HS-5 (cell line): ENCODE data around the gene LRFN3.
"Not testable (repeated sequence)": the region's sequence is repeated elsewhere in the genome, so short reads cannot be mapped to it uniquely, and the experiment has no call there.

Experiments
- DNase-seq: peaks from one replicate; pipeline ENCODE4 v3.0.0-alpha.2; 2012; ENCODE audit warnings: low read depth

LRFN3 gene

DNA sequence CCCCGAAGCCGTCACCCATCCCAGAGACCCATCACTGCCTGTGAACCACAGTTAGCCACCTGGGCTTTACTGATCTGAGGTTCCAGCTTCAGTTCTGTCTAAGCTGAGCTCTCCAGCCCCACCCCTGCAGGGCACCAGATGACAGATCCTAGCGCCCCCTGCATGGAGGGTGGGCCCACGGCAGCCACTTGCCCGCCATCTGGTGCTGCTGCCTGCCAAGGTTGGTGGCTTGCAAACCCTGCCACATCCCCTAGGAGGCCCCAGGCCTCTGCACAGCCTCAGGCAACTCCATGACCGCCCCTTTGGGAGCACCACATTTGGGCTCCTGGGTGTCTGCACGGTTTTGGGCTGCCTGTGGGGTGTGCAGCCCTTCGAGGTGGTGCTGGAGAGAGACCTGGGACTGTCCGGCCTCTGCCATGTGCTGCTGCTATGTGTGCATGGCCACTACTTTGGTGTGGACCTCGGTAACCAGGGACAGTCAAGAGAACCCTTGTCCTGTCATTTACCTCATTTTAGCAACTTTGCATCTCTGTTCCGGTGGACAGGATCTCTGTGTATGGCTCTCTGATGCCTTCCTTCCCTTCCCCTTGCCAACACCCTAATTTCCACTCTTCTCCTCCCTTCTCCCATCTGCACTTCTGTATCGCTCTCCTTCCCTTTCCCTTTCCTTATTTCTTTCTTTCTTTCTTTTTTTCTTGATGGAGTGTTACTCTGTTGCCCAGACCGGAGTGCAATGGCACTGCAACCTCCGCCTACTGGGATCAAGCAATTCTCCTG is 41.5 kb downstream of the LRFN3 start:
- no peak for DNase-seq

DNA sequence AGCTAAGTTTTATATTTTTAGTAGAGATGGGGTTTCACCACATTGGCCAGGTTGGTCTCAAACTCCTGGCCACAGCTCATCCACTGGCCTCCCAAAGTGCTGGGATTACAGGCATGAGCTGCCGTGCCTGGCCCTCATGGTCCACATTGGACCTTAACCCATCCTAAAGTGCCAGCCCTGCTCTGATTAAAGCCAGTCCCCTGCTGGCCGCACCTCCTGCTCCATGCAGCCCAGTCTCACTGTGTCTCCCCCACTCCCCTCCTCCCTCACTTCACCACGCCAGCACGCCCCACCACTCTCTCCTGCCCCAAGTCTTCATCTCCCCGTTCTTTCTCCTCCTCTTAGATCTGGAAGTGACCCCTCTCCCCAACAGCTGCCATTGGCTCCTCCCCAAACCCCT is 42.1 kb downstream of the LRFN3 start:
- DNase-seq = no peak

- DNase-seq = no peak
Observed at GRCh38 chr19:35978832-35979365, 42.7 kb downstream of the LRFN3 start.

DNA sequence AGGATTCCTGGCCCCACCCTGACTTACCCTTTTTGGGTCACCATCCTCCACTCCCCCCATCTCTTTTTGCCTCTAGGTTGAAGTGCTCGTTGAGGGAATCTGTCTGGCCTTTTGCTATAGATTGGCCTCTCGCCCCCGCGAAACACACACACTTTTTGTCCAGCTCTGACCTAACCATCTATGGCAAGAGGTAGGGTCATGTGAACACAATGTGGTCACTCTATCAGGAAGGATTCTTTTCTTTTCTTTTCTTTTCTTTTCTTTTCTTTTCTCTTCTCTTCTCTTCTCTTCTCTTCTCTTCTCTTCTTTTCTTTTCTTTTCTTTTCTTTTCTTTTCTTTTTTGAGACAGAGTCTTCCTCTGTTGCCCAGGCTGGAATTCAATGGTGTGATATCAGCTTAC is 44.8 kb downstream of the LRFN3 start:
- DNase-seq = not testable (repeated sequence)

GRCh38 chr19:35983177-35983576 is 47.0 kb downstream of the LRFN3 start:
- DNase-seq = no peak

GRCh38 chr19:35986111-35986510 is 49.9 kb downstream of the LRFN3 start:
- DNase-seq = no peak

DNA sequence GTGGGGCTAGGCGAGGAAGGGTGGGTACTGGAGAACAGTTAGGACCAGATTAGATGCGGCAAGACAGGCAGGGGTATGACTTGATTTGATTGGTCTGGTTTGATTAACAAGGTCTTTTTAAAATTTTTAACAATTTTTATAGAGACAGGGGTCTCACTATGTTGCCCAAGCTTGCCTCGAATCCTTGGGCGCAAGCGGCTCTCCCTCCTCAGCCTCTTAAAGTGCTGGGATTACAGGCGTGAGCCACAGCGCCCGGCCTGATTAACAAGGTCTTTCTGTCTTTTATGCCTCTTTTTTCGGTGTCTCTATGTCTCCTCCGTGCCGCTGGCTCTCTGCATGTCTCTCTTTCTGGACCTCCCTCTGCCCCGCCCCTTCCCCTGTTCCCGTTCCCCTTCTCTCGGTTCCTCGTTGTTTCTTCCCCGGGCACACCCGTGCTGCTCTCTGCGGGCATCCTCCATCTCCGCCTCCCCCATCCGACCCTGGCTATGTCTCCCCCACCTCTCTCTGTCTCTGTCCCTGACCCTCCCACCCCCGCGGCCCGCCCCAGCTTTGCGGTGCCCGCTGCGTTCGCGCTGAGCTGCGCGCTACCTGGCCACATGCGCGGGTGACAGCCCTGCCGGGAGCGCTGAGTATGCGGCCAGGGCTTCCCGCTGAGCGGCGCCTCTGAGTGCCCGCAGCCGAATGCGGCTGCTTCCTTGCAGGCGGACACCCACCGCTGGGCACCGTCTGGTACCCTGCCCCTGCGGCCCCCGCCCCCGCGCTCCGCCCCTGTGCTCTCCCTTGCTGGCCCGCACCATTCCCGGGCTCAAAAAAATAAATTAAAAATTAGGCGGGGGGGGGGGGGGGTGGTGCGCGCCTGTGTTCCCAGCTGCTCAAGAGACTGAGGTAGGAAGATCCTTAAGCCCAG is 50.7 kb downstream of the LRFN3 start:
- DNase-seq = no peak

GRCh38 chr19:35987571-35987896 is 51.4 kb downstream of the LRFN3 start:
- no peak for DNase-seq

DNA sequence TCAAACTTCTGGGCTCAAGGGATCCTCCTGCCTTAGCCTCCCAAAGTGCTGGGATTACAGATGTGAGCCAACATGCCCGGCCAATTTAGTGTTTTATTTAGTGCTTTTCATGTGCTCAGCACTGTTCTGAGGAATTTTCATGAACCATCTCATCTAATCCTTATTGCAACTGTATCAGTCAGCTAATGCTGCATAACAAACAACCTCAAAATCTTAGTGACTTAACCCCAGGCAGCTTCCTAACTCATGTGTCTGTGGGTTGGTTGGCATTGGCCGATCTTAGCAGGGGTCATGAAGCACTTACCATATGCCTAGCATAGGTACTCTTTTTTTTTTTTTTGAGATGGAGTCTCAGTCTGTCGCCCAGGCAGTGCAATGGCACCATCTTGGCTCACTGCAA is 52.6 kb downstream of the LRFN3 start:
- no peak for DNase-seq

DNA sequence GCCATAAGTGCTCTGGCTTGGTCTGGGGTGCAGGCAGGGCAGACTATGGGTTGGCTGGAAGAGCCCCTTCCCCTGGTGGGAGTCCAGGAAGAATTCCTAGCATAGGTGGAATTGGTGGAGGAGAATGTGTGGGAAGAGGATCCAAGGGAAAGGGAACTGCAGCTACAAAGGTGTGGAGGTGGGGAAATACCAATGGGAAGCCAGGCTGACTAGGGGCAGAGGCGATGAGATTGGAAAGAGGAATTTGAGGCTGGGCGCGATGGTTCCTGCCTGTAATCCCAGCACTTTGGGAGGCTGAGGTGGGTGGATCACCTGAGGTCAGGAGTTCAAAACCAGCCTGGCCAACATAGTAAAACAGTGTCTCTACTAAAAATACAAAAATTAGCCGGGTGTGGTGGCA is 54.0 kb downstream of the LRFN3 start:
- no peak for DNase-seq

GRCh38 chr19:35990771-35991730 is 54.9 kb downstream of the LRFN3 start:
- no peak for DNase-seq

DNA sequence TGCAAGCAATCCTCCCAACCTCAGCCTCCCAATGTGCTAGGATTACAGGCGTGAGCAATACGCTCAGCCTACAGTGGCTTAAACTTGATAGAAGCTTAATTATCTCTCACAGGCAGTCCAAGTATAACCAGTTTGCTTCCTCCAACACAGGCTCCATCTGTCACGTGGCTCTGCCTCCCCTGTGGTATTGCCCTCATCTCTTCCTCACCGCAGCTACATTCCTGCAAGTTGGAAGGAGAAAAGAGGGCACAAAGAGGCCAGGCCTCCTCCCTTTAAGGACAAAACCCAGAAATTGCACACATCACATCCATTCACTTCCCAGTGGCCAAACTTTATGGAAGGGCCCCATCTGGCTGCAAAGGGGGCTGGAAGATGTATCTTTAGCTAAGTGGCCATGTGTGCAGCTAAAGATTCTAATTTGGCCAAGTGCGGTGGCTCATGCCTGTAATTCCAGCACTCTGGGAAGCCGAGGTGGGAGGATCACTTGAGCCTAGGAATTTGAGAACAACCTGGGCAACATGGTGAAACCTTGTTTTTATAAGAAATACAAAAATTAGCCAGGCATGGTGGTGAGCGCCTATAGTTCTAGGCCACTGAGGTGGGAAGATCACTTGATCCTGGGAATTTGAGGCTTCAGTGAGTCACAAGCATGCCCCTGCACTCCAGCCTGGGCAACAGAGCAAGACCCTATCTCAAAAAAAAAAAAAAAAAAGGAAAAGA is 55.7 kb downstream of the LRFN3 start:
- no peak for DNase-seq

- DNase-seq = no peak
Observed at GRCh38 chr19:35992907-35993765, 57.0 kb downstream of the LRFN3 start.

DNA sequence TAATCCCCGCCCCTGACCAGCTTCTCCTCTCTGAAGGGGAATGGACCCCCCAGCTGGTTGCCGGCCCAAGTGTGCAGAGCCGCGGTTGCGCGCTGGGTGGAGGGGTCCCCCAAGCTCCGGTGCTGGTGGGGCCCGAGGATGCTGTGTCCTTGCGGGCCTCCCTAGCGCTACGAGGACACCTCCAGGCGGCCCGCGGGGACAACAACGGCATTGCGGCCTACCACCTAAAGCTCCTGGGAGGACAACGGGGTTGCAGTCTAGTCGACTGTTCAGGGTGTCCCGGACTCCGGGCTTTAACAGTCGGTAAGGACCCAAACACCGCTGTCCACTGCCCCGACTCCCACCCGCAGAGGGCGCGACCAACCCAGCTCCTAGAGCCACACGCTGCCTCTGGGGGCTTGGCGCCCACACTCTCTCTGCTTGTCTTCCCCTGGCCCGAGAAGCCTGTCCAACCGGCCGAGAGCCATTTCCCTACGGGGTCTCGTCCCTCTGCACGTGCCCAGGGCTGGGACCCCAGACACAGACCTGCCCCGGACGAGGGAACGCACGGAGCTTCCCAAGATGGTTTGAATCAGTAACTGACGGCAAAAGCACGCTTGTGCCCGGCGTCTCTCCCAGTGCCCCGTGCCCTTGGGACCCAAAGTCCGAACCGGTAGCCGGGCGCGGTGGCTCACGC is 57.9 kb downstream of the LRFN3 start:
- DNase-seq = no peak
